Neural crest cell (in vitro differentiated cells): ENCODE measurements around the gene CENPC. TPM values are rescaled to one million over a fixed set of nuclear protein-coding genes. Genes with fewer than 3 reads are reported as not detected.

Experiments
- DNase-seq: peaks from one replicate; pipeline ENCODE4 v3.0.0; 2021; ENCODE audit warnings: low read depth, mixed read lengths, low spot score
- H3K27ac Mint-ChIP-seq: one replicate; pipeline ENCODE4 v1.8.0; 2021; ENCODE audit warnings: mild to moderate bottlenecking, mixed read lengths; ENCODE audit not compliant: unreplicated experiment
- H3K27me3 Mint-ChIP-seq: 2 replicates; pipeline ENCODE4 v1.8.0; 2021; ENCODE audit warnings: low read depth, mild to moderate bottlenecking, mixed read lengths
- H3K36me3 Mint-ChIP-seq: 2 replicates; pipeline ENCODE4 v1.8.0; 2021; ENCODE audit warnings: low read depth, mild to moderate bottlenecking, mixed read lengths
- H3K4me1 Mint-ChIP-seq: 2 replicates; pipeline ENCODE4 v1.8.0; 2021; ENCODE audit warnings: mixed read lengths
- H3K4me3 Mint-ChIP-seq: one replicate; pipeline ENCODE4 v1.8.0; 2021; ENCODE audit warnings: mild to moderate bottlenecking, mixed read lengths
- H3K9me3 Mint-ChIP-seq: 2 replicates; pipeline ENCODE4 v1.8.0; 2021; ENCODE audit warnings: mixed read lengths
- total RNA-seq: library from RNA; stranded (reverse); gene quantifications from 2 replicates; pipeline ENCODE4 v1.2.1, GENCODE V29; 2021
- TF ChIP-seq, protein P1 (sequence below): fragments of 200-600 bp; sonication (generic); conservative IDR thresholded peaks from 2 replicates; pipeline ENCODE4 v1.5.0; 2021; ENCODE audit warnings: antibody characterized with exemption, mild to moderate bottlenecking

The CENPC gene
- total RNA-seq, 1 donor from 2014 or later = 25.9 TPM

DNA sequence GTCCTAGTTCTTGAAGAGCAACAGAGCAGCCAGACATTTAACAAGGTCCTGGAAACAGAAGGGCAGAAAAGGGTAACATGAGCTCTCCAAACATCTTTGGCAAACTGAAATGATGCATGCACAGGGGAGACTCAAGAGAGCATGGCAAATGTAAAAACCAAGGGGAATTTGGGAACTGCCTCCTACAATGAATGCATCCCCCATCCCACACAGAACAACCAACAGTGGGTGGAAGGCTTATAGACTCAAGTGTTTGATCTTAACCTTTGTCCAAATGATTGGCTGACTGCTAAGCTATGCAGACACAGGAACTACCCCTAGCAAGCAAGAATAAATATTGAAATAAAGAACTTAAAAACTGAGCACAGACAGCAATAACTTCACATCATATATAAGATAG, 74.4 kb downstream of the CENPC start:
- H3K27ac Mint-ChIP-seq = no peak overlapping the region
- no peaks in the 10 kb centered on the region for H3K4me1 Mint-ChIP-seq
- H3K36me3 Mint-ChIP-seq = peaks cover 17% of the 10 kb centered on the region
- no peak for DNase-seq
- H3K9me3 Mint-ChIP-seq = no peaks in the 10 kb centered on the region
- no peak overlapping the region for H3K4me3 Mint-ChIP-seq
- TF ChIP-seq, protein P1, sequence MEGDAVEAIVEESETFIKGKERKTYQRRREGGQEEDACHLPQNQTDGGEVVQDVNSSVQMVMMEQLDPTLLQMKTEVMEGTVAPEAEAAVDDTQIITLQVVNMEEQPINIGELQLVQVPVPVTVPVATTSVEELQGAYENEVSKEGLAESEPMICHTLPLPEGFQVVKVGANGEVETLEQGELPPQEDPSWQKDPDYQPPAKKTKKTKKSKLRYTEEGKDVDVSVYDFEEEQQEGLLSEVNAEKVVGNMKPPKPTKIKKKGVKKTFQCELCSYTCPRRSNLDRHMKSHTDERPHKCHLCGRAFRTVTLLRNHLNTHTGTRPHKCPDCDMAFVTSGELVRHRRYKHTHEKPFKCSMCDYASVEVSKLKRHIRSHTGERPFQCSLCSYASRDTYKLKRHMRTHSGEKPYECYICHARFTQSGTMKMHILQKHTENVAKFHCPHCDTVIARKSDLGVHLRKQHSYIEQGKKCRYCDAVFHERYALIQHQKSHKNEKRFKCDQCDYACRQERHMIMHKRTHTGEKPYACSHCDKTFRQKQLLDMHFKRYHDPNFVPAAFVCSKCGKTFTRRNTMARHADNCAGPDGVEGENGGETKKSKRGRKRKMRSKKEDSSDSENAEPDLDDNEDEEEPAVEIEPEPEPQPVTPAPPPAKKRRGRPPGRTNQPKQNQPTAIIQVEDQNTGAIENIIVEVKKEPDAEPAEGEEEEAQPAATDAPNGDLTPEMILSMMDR = no peak
- H3K27me3 Mint-ChIP-seq = no peaks in the 10 kb centered on the region

DNA sequence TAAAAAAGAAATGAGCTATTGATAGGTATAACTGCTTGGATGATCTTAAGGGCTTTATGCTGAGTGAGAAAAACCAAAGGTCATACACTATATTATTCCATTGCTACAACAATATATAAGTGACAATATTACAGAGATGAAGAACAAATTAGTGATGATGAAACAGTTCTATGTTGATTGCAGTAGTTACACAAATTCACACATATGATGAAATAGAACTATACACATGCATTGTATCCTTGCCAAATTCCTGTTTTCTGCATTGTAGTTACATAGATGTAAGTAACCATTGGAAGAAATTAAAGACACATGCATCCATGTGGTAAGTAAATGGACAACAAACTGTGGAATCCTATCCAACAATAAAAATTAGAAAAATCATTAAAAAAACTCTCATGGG, 76.5 kb downstream of the CENPC start:
- H3K4me3 Mint-ChIP-seq = no peak overlapping the region
- TF ChIP-seq, protein P1 = no peak
- H3K27me3 Mint-ChIP-seq = no peaks in the 10 kb centered on the region
- H3K4me1 Mint-ChIP-seq = no peaks in the 10 kb centered on the region
- DNase-seq = no peak
- peaks cover 16% of the 10 kb centered on the region for H3K36me3 Mint-ChIP-seq
- no peaks in the 10 kb centered on the region for H3K9me3 Mint-ChIP-seq
- no peak overlapping the region for H3K27ac Mint-ChIP-seq

DNA sequence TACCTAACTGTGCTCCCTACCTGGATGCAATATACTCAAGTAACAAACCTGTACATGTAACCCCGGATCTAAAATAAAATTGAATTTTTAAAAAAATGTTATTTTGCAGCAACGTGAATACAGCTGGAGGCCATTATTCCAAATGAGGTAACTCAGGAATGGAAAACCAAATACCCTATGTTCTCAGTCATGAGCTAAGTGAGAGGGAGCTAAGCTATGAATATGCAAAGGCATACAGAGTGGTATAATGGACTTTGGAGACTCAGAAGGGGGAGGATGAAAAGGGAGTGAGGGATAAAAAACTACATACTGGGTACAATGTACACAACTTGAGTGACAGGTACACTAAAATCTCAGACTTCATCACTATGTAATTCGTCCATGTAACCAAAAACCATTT, 78.6 kb downstream of the CENPC start:
- no peaks in the 10 kb centered on the region for H3K27me3 Mint-ChIP-seq
- TF ChIP-seq, protein P1 = no peak
- H3K4me3 Mint-ChIP-seq = no peak overlapping the region
- H3K36me3 Mint-ChIP-seq = peaks cover 15% of the 10 kb centered on the region
- H3K9me3 Mint-ChIP-seq = no peaks in the 10 kb centered on the region
- H3K27ac Mint-ChIP-seq = no peak overlapping the region
- DNase-seq = no peak
- H3K4me1 Mint-ChIP-seq = no peaks in the 10 kb centered on the region

DNA sequence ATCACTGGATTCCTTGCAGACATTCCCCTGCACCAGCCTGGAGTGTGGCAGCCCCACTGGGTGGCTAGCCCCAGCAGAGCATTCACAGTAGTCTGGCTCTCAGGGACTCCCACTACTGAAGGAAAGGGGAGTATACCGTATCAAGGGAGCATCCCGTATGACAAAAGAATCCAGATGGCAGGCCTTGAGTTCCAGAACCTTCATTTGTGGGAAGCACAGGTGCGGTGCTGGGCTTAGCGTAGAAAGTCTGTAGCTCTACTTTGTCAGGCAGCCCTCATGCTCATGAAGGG, 79.6 kb downstream of the CENPC start:
- H3K4me1 Mint-ChIP-seq = no peaks in the 10 kb centered on the region
- TF ChIP-seq, protein P1 = no peak
- peaks cover 7% of the 10 kb centered on the region for H3K36me3 Mint-ChIP-seq
- no peaks in the 10 kb centered on the region for H3K9me3 Mint-ChIP-seq
- no peak for DNase-seq
- no peak overlapping the region for H3K27ac Mint-ChIP-seq
- no peaks in the 10 kb centered on the region for H3K27me3 Mint-ChIP-seq
- no peak overlapping the region for H3K4me3 Mint-ChIP-seq

DNA sequence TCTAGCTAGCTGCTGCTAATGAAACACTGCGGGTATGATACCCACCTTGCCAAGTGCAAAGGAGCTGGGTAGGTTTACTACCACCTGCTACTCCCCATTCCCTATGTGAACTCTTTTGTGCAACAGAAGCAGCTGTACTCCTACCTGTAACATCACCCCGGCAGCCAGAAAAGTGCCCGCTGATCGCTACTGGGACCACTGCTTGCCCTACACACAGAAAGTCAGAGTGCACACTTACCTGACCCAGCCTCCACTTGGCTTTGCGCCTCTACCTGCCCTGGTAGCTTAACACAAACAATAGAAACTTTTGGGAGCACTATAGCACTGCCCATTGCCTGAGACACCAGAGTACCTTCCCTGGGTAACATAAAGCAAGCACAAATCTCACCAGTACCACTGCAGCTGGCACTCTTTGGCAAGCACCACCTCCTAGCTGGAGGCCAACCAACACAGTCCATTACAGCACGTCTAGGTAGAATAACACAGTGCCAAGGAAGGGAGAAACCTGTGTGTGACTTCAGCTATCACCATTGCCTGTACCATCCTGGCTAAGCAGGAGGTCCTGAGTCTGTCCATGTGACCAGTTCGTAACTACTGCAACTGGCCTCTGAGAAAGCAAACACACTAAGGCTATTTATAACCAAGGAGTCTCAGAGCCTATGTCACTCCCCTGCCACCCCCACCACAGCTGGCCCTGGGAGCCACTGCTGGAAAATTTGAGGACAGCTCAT, 80.1 kb downstream of the CENPC start:
- H3K27ac Mint-ChIP-seq = no peak overlapping the region
- TF ChIP-seq, protein P1 = no peak
- no peak overlapping the region for H3K4me3 Mint-ChIP-seq
- no peaks in the 10 kb centered on the region for H3K9me3 Mint-ChIP-seq
- peaks cover 5% of the 10 kb centered on the region for H3K36me3 Mint-ChIP-seq
- no peaks in the 10 kb centered on the region for H3K27me3 Mint-ChIP-seq
- H3K4me1 Mint-ChIP-seq = no peaks in the 10 kb centered on the region
- DNase-seq = no peak

DNA sequence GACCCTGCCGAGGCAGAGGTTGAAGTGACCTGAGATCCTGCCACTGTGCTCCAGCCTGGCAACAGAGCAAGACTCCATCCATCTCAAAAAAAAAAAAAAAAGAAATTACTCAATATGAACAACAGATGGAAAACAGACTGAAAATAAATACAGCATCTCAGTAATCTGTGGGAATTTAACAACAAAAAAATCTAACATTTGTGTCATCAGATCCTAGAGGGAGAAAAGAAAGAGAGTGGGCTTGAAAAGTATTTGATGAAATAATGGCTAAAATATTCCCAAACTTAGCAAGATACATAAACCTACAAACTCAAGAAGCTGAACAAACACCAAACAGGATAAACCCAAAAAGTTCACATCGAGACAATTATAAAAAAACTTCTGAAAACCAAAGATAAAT, 84.7 kb downstream of the CENPC start:
- H3K4me3 Mint-ChIP-seq = no peak overlapping the region
- TF ChIP-seq, protein P1 = no peak
- H3K36me3 Mint-ChIP-seq = peaks cover 18% of the 10 kb centered on the region
- H3K4me1 Mint-ChIP-seq = no peaks in the 10 kb centered on the region
- no peak overlapping the region for H3K27ac Mint-ChIP-seq
- DNase-seq = no peak
- peaks cover 13% of the 10 kb centered on the region for H3K9me3 Mint-ChIP-seq
- H3K27me3 Mint-ChIP-seq = no peaks in the 10 kb centered on the region
